ENCODE results near the gene SPOCK1. TPM values are rescaled to one million over a fixed set of nuclear protein-coding genes. Genes with fewer than 3 reads are reported as not detected.

Gene SPOCK1
- total RNA-seq, 2 donors from 2014 or later: 2.1 to 8.5 TPM

DNA sequence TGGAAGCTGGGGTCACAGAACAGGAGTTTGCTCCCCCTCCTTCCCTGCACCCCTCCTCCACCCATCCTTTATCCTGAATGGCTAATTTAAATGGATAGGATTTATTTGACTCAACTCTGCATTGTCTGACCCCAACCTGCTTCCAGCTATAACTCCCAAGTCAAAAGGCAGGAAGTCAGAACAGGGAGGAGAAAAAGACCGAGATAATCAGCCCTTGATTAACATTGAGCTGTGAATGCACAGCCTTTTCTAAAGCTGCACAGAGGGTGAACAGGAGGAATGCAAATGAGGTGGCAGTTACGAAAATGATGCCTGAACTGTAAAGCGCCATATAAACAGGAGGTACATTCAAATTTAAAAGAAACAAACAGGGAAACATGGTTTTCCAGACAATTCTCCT, 152.8 kb downstream of the SPOCK1 start:
- Histone ChIP-seq H3K27ac (no peak overlapping the region), H3K9ac (ENCODE audit: low read depth in 2 of 2, low read length in 2 of 2) (no peak overlapping the region), H3K9me3 (no peaks in the 10 kb centered on the region), H3K4me1 (no peaks in the 10 kb centered on the region), H3K27me3 (no peaks in the 10 kb centered on the region), H3K4me3 (no peak overlapping the region), H3K36me3 (no peaks in the 10 kb centered on the region)
- TF ChIP-seq, protein P1, sequence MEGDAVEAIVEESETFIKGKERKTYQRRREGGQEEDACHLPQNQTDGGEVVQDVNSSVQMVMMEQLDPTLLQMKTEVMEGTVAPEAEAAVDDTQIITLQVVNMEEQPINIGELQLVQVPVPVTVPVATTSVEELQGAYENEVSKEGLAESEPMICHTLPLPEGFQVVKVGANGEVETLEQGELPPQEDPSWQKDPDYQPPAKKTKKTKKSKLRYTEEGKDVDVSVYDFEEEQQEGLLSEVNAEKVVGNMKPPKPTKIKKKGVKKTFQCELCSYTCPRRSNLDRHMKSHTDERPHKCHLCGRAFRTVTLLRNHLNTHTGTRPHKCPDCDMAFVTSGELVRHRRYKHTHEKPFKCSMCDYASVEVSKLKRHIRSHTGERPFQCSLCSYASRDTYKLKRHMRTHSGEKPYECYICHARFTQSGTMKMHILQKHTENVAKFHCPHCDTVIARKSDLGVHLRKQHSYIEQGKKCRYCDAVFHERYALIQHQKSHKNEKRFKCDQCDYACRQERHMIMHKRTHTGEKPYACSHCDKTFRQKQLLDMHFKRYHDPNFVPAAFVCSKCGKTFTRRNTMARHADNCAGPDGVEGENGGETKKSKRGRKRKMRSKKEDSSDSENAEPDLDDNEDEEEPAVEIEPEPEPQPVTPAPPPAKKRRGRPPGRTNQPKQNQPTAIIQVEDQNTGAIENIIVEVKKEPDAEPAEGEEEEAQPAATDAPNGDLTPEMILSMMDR (IDR thresholded peaks at IDR 0.05): no peak
- intact Hi-C loops (cut with DNase I): no loop called here
- no peak for DNase-seq

DNA sequence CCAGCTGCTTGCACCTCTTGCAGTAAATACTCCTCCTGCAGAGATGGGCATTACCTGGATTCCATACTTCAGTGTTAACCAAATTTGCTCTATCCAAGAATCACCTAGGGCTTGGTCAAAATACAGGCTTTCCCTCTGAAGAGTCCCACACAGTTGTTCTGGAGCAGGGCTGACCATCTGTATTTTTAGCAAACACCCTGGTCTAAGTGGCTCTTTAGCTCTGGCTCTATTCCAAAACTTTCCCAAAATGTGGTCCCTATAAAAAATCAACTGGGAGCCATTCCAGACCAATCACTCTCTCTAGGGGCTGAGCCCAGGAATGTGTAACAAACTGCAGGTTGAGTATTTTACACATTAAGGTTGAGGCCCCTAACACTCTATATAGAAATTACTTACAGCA, 153.7 kb downstream of the SPOCK1 start:
- Histone ChIP-seq H3K27ac (no peak overlapping the region), H3K9ac (ENCODE audit: low read depth in 2 of 2, low read length in 2 of 2) (no peak overlapping the region), H3K36me3 (no peaks in the 10 kb centered on the region), H3K27me3 (no peaks in the 10 kb centered on the region), H3K4me3 (no peak overlapping the region), H3K9me3 (no peaks in the 10 kb centered on the region), H3K4me1 (no peaks in the 10 kb centered on the region)
- intact Hi-C loops (cut with DNase I): no loop called here
- TF ChIP-seq, protein P1 (IDR thresholded peaks at IDR 0.05): no peak
- DNase-seq: no peak

DNA sequence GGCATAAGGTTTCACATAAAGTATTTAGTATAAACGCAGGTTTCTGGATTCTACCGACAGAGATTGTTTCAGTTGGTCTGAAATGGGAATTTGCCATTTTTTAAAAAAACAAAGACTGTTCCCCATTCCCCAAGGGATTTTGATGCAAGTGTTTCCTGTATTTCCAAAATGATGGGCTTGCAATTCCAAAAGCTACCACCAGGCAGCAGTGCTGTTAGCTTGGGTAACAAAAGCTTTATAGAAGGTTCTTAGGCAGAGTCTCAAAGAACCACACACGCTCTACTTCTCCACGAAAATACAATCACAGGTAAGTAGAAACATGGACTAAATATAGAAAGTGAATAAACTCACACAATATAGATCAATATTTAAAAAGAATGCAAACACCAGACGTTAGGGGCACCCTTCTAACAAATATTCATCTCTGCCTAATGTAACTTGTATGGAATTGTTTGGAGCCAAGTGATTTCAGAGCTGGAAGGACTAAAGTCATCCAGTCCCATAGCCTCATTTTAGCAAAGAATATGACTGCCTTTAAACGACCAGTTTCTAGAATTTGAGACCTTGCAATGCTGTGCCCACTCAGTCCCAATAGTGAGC, 154.3 kb downstream of the SPOCK1 start:
- no peaks in the 10 kb centered on the region for H3K27me3 ChIP-seq
- peak; percentile 42 for DNase-seq
- no peaks in the 10 kb centered on the region for H3K9me3 ChIP-seq
- H3K9ac ChIP-seq (ENCODE audit: low read depth in 2 of 2, low read length in 2 of 2): no peak overlapping the region
- H3K36me3 ChIP-seq: no peaks in the 10 kb centered on the region
- H3K4me1 ChIP-seq: no peaks in the 10 kb centered on the region
- H3K4me3 ChIP-seq: no peak overlapping the region
- H3K27ac ChIP-seq: no peak overlapping the region
- intact Hi-C loops (cut with DNase I): no loop called here
- TF ChIP-seq, protein P1 (IDR thresholded peaks at IDR 0.05): peak; percentile 88

DNA sequence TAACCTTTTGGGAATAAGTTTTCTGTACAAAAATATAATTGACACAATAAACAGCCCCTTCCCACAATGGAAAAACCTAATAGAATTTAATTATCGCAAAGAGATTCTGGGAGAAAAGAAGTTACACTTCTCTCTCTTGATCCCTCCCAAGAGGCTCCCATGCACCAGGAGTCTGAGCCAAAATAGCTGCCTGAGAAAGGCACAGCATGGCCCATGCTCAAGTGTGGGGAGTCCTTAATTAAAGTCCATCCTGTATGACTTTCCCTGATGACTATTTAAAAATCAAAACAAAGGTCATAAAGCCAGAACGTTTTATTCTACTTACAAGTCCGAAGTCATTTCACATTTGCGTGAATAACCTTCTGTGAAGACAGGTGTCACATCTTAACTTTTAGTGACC, 155.1 kb downstream of the SPOCK1 start:
- no peak for DNase-seq
- H3K9ac ChIP-seq (ENCODE audit: low read depth in 2 of 2, low read length in 2 of 2): no peak overlapping the region
- H3K9me3 ChIP-seq: no peaks in the 10 kb centered on the region
- H3K36me3 ChIP-seq: no peaks in the 10 kb centered on the region
- no peaks in the 10 kb centered on the region for H3K4me1 ChIP-seq
- intact Hi-C loops (cut with DNase I): no loop called here
- no peak overlapping the region for H3K27ac ChIP-seq
- no peaks in the 10 kb centered on the region for H3K27me3 ChIP-seq
- TF ChIP-seq, protein P1 (IDR thresholded peaks at IDR 0.05): no peak
- H3K4me3 ChIP-seq: no peak overlapping the region

DNA sequence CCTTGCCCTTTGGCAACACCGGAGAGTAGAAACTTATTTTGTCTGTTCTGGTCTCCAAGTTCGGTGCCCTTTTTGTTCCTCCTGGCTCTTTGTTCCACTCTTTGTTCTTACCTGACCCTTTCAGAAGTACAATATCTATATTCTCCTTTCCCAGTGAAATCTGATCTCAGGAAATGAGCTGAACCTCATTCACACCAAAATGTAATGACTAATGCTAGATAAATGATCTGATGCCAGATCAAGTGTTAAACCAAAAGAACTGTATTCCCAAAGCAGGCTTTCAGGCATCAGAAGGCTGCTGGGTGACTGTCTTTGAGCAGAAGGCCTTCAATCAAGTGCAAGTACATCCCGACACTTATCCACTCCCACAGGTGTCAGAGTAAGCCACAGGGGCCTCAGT, 156.4 kb downstream of the SPOCK1 start:
- intact Hi-C loops (cut with DNase I): no loop called here
- Histone ChIP-seq H3K27ac (no peak overlapping the region), H3K36me3 (no peaks in the 10 kb centered on the region), H3K4me3 (no peak overlapping the region), H3K27me3 (no peaks in the 10 kb centered on the region), H3K4me1 (no peaks in the 10 kb centered on the region), H3K9ac (ENCODE audit: low read depth in 2 of 2, low read length in 2 of 2) (no peak overlapping the region), H3K9me3 (no peaks in the 10 kb centered on the region)
- TF ChIP-seq, protein P1 (IDR thresholded peaks at IDR 0.05): no peak
- no peak for DNase-seq
